Nephron (organoid): Measurements from ENCODE around the gene CXCR2.
"Not testable (repeated sequence)": the region's sequence is repeated elsewhere in the genome, so short reads cannot be mapped to it uniquely, and the experiment has no call there.

Source experiments
- H3K27ac Mint-ChIP-seq, 3 experiments: 2 replicates each; pipeline ENCODE4 v1.8.0; 2020; ENCODE audit warnings: mixed read lengths in 3 of 3, mild to moderate bottlenecking in 2 of 3, moderate library complexity in 1 of 3
- H3K27me3 Mint-ChIP-seq: 2 replicates; pipeline ENCODE4 v1.8.0; 2021; ENCODE audit warnings: low read depth, mild to moderate bottlenecking, moderate library complexity, mixed read lengths
- H3K36me3 Mint-ChIP-seq: 2 replicates; pipeline ENCODE4 v1.8.0; 2020; ENCODE audit warnings: low read depth, mixed read lengths
- H3K4me1 Mint-ChIP-seq: 2 replicates; pipeline ENCODE4 v1.8.0; 2020; ENCODE audit warnings: mixed read lengths
- H3K4me3 Mint-ChIP-seq, 3 experiments: 2 replicates each; pipeline ENCODE4 v1.8.0; 2020; ENCODE audit warnings: mild to moderate bottlenecking in 3 of 3, mixed read lengths in 3 of 3, moderate library complexity in 2 of 3
- H3K9me3 Mint-ChIP-seq: 2 replicates; pipeline ENCODE4 v1.8.0; 2020; ENCODE audit warnings: mixed read lengths
- TF ChIP-seq, protein P1 (sequence below), 3 experiments: fragments of 200-600 bp; sonication (generic); IDR thresholded peaks; one replicate each; pipeline ENCODE4 v1.5.0; 2021; ENCODE audit warnings: antibody characterized with exemption in 3 of 3; ENCODE audit not compliant: unreplicated experiment in 3 of 3

CXCR2 gene

DNA sequence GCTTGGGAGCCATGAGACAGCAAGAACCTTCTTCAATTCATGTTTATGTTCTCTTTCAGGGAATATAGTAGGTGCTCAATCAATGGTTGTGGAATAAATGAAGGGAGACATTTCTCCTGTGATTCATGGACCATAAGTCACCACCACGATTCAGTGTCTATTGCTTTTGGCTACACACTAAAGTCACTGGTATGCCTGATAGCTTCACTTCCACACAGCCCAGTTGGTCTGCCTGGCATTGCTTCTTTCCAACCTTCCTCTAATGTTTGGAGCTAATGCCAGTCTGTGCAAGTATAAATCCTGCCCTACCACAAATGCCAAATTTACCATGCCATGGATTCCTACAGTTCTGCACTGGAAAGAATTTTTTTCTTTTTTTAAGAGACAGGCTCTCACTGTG, 42.2 kb downstream of the CXCR2 start:
- no peaks in the 10 kb centered on the region for H3K4me1 Mint-ChIP-seq
- no peaks in the 10 kb centered on the region for H3K9me3 Mint-ChIP-seq
- TF ChIP-seq, protein P1, sequence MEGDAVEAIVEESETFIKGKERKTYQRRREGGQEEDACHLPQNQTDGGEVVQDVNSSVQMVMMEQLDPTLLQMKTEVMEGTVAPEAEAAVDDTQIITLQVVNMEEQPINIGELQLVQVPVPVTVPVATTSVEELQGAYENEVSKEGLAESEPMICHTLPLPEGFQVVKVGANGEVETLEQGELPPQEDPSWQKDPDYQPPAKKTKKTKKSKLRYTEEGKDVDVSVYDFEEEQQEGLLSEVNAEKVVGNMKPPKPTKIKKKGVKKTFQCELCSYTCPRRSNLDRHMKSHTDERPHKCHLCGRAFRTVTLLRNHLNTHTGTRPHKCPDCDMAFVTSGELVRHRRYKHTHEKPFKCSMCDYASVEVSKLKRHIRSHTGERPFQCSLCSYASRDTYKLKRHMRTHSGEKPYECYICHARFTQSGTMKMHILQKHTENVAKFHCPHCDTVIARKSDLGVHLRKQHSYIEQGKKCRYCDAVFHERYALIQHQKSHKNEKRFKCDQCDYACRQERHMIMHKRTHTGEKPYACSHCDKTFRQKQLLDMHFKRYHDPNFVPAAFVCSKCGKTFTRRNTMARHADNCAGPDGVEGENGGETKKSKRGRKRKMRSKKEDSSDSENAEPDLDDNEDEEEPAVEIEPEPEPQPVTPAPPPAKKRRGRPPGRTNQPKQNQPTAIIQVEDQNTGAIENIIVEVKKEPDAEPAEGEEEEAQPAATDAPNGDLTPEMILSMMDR (IDR thresholded peaks at IDR 0.05; ENCODE audit: unreplicated experiment in 3 of 3) = no peak
- H3K27me3 Mint-ChIP-seq = peaks cover 44% of the 10 kb centered on the region
- H3K27ac Mint-ChIP-seq = no peak overlapping the region
- H3K36me3 Mint-ChIP-seq = no peaks in the 10 kb centered on the region
- H3K4me3 Mint-ChIP-seq = no peak overlapping the region

GRCh38 chr2:218168635-218169462, 43.0 kb downstream of the CXCR2 start:
- Mint-ChIP-seq H3K36me3 (no peaks in the 10 kb centered on the region), H3K27ac (no peak overlapping the region), H3K9me3 (no peaks in the 10 kb centered on the region), H3K4me1 (no peaks in the 10 kb centered on the region), H3K27me3 (peaks cover 44% of the 10 kb centered on the region), H3K4me3 (no peak overlapping the region)
- TF ChIP-seq, protein P1 (IDR thresholded peaks at IDR 0.05; ENCODE audit: unreplicated experiment in 3 of 3) = peak; percentile 38 to 61 (median 48)

- Mint-ChIP-seq H3K4me3 (no peak overlapping the region), H3K27me3 (peaks cover 39% of the 10 kb centered on the region), H3K4me1 (no peaks in the 10 kb centered on the region), H3K9me3 (no peaks in the 10 kb centered on the region), H3K36me3 (no peaks in the 10 kb centered on the region), H3K27ac (peak overlapping the region in 1 of 3 experiments; percentile 57)
- TF ChIP-seq, protein P1 (IDR thresholded peaks at IDR 0.05; ENCODE audit: unreplicated experiment in 3 of 3) = no peak
Measured at GRCh38 chr2:218169757-218170546, 44.1 kb downstream of the CXCR2 start.

GRCh38 chr2:218171744-218172143, 45.9 kb downstream of the CXCR2 start:
- not testable (repeated sequence) for H3K27ac Mint-ChIP-seq, H3K4me1 Mint-ChIP-seq, H3K4me3 Mint-ChIP-seq, H3K9me3 Mint-ChIP-seq, H3K36me3 Mint-ChIP-seq
- H3K27me3 Mint-ChIP-seq = peaks cover 29% of the 10 kb centered on the region

DNA sequence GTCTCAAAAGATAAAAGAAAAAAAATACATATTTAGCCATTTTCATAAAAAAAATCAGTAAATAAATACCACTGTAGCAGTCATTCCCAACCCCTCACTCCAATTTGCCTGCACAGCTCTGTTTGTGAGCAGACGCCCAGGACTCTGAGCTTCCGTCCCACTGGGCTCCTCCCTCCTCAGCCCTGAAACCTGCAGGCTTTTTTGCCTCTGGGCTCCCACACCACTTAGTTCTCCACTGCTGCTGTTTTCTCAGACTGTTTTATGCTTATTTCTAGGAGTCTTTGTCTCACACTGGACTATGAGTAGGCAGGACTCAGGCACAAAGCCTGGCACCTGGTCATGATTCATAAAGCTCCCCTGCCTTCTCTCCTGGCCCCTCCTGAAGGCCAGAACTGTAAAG, 47.0 kb downstream of the CXCR2 start:
- Mint-ChIP-seq H3K27me3 (peaks cover 18% of the 10 kb centered on the region), H3K27ac (no peak overlapping the region), H3K4me3 (no peak overlapping the region), H3K9me3 (no peaks in the 10 kb centered on the region), H3K36me3 (no peaks in the 10 kb centered on the region), H3K4me1 (no peaks in the 10 kb centered on the region)
- TF ChIP-seq, protein P1 (IDR thresholded peaks at IDR 0.05; ENCODE audit: unreplicated experiment in 3 of 3) = no peak

DNA sequence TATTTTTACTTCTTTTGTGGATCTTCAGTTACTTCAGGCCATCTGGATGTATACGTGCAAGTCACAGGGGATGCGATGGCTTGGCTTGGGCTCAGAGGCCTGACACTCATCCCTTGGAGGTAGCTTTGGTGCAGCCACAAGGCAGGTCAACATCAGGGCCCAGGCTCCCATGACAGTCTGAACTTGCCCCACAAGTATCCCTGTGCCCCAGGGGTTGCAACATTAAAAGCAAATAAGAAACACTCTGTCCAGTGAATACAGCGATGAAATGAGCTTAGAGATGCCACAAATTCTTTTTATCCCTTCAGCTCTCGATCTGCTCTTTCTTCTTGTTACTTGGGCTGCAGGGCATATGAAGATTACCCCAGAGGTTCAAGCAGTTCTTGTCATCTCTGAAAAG, 54.0 kb downstream of the CXCR2 start:
- Mint-ChIP-seq H3K27ac (no peak overlapping the region), H3K4me1 (no peaks in the 10 kb centered on the region), H3K9me3 (no peaks in the 10 kb centered on the region)

More for the DNA sequence above, 54.0 kb downstream of the CXCR2 start:
- Mint-ChIP-seq H3K27me3 (peaks cover 14% of the 10 kb centered on the region), H3K36me3 (no peaks in the 10 kb centered on the region), H3K4me3 (no peak overlapping the region)
- TF ChIP-seq, protein P1 (IDR thresholded peaks at IDR 0.05; ENCODE audit: unreplicated experiment in 3 of 3) = no peak
